Measurements from ENCODE around the gene ATRIP.

DNA sequence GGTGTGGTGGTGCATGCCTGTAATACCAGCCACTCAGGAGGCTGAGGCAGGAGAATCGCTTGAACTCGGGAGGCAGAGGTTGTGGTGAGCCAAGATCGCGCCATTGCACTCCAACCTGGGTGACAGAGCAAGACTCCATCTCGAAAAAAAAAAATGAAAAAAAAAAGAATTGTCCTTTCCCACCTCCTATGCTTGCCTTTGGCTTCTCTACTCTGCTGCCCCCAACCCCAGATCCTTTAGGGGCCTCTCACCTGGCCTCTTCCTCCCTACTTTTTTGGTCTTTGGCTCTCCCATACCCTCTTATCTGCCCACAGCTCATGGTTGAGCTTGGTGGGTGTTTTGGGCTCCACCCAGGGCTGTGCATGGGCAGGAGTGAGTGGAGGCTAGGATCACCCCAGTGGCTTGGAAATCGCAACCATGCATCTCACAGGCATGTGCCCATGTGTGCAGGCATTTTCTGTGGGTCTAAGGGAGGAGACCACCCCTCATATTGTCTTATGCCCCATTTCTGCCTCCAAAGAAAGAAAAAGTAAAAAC is 59.5 kb downstream of the ATRIP start:
- TF ChIP-seq, protein P1, sequence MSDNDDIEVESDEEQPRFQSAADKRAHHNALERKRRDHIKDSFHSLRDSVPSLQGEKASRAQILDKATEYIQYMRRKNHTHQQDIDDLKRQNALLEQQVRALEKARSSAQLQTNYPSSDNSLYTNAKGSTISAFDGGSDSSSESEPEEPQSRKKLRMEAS (IDR thresholded peaks at IDR 0.05), result no peak
- TF ChIP-seq ZNF274 (IDR thresholded peaks at IDR 0.05; ENCODE audit: borderline replicate concordance, extremely low read depth, low read length) (no peak), SP4 (IDR thresholded peaks at IDR 0.05; ENCODE audit: low read length) (no peak), TEAD4 (IDR thresholded peaks at IDR 0.05; ENCODE audit: low read depth, low read length) (no peak), CHD2 (IDR thresholded peaks at IDR 0.05; ENCODE audit: low read length) (no peak), CEBPB (IDR thresholded peaks at IDR 0.05; ENCODE audit: low read depth, low read length) (no peak), POLR2A (IDR thresholded peaks at IDR 0.05; ENCODE audit: control extremely low read depth in 1 of 2, low read depth in 2 of 2, low read length in 2 of 2) (no peak), GABPA (IDR thresholded peaks at IDR 0.05; ENCODE audit: borderline replicate concordance, insufficient read depth, low read length) (no peak), POLR2AphosphoS5 (IDR thresholded peaks at IDR 0.05; ENCODE audit: low read depth, low read length) (no peak), EP300 (IDR thresholded peaks at IDR 0.05; ENCODE audit: borderline replicate concordance in 1 of 2, low read depth in 2 of 2, low read length in 2 of 2) (no peak)
- TF ChIP-seq, protein P2, sequence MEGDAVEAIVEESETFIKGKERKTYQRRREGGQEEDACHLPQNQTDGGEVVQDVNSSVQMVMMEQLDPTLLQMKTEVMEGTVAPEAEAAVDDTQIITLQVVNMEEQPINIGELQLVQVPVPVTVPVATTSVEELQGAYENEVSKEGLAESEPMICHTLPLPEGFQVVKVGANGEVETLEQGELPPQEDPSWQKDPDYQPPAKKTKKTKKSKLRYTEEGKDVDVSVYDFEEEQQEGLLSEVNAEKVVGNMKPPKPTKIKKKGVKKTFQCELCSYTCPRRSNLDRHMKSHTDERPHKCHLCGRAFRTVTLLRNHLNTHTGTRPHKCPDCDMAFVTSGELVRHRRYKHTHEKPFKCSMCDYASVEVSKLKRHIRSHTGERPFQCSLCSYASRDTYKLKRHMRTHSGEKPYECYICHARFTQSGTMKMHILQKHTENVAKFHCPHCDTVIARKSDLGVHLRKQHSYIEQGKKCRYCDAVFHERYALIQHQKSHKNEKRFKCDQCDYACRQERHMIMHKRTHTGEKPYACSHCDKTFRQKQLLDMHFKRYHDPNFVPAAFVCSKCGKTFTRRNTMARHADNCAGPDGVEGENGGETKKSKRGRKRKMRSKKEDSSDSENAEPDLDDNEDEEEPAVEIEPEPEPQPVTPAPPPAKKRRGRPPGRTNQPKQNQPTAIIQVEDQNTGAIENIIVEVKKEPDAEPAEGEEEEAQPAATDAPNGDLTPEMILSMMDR (IDR thresholded peaks at IDR 0.05; ENCODE audit: control extremely low read depth in 1 of 3, insufficient read depth in 1 of 3, low read depth in 1 of 3, low read length in 3 of 3), result no peak

All from H1 (cell line).